IPS-20b (cell line): Measurements from ENCODE around the gene ZNHIT1.

ENCODE experiments used
- H3K27ac ChIP-seq: one replicate; pipeline ENCODE4 v1.5.1; 2013; ENCODE audit warnings: low read length
- H3K27me3 ChIP-seq: 2 replicates; pipeline ENCODE4 v1.6.1; 2013; ENCODE audit warnings: mild to moderate bottlenecking, low read length, inconsistent platforms; ENCODE audit not compliant: insufficient read depth
- H3K36me3 ChIP-seq: 2 replicates; pipeline ENCODE4 v1.6.1; 2013; ENCODE audit warnings: low read depth, mild to moderate bottlenecking, inconsistent platforms, low read length, moderate library complexity; ENCODE audit not compliant: insufficient read depth
- H3K4me1 ChIP-seq: 2 replicates; pipeline ENCODE4 v1.6.1; 2013; ENCODE audit warnings: mild to moderate bottlenecking, control low read depth, inconsistent platforms, low read length, moderate library complexity; ENCODE audit not compliant: insufficient read depth
- H3K4me3 ChIP-seq: 2 replicates; pipeline ENCODE4 v1.5.1; 2013; ENCODE audit warnings: mild to moderate bottlenecking, low read length, inconsistent platforms
- H3K9ac ChIP-seq: 2 replicates; pipeline ENCODE4 v1.6.1; 2013; ENCODE audit warnings: low read depth, mild to moderate bottlenecking, inconsistent platforms, low read length, moderate library complexity
- H3K9me3 ChIP-seq: 2 replicates; pipeline ENCODE4 v1.6.1; 2013; ENCODE audit warnings: mild to moderate bottlenecking, low read depth, low read length, inconsistent platforms; ENCODE audit not compliant: insufficient read depth

Gene ZNHIT1

GRCh38 chr7:101217388-101218235, at the start of gene ZNHIT1, which contains the start of gene PLOD3:
Gene ZNHIT1 (plus strand): TSS chr7:101218165. CDS start chr7:101218196, 31 bp downstream.
Gene PLOD3 (minus strand): TSS chr7:101217581. CDS start chr7:101217274, 307 bp downstream.
- peak within 1 kb of the TSS; percentile 63 for H3K27ac ChIP-seq
- H3K4me1 ChIP-seq, result no peaks in the 10 kb centered on the region; the same call in 1 of the 2 replicates
- no peaks in the 10 kb centered on the region for H3K36me3 ChIP-seq
- H3K4me3 ChIP-seq, result peak within 1 kb of the TSS; percentile 90
- peak within 1 kb of the TSS; percentile 79 for H3K9ac ChIP-seq
- peaks cover 5% of the 10 kb centered on the region; the same call in 1 of the 2 replicates for H3K27me3 ChIP-seq
- no peaks in the 10 kb centered on the region for H3K9me3 ChIP-seq

- Histone ChIP-seq H3K27ac (no peak overlapping the region), H3K4me1 (peaks cover 31% of the 10 kb centered on the region), H3K27me3 (peaks cover 99% of the 10 kb centered on the region), H3K4me3 (peak overlapping the region; percentile 75; the same call in 1 of the 2 replicates), H3K9me3 (no peaks in the 10 kb centered on the region), H3K9ac (no peak overlapping the region), H3K36me3 (no peaks in the 10 kb centered on the region)
Observed at GRCh38 chr7:101168412-101169049, 49.4 kb upstream of the ZNHIT1 start.

- H3K4me1 ChIP-seq, result peaks cover 31% of the 10 kb centered on the region
- peak overlapping the region; percentile 75 for H3K4me3 ChIP-seq
- H3K9ac ChIP-seq, result no peak overlapping the region
- H3K9me3 ChIP-seq, result no peaks in the 10 kb centered on the region
- no peaks in the 10 kb centered on the region for H3K36me3 ChIP-seq
- no peak overlapping the region for H3K27ac ChIP-seq
- H3K27me3 ChIP-seq, result peaks cover 99% of the 10 kb centered on the region
Observed at GRCh38 chr7:101169110-101169837, 48.7 kb upstream of the ZNHIT1 start.

DNA sequence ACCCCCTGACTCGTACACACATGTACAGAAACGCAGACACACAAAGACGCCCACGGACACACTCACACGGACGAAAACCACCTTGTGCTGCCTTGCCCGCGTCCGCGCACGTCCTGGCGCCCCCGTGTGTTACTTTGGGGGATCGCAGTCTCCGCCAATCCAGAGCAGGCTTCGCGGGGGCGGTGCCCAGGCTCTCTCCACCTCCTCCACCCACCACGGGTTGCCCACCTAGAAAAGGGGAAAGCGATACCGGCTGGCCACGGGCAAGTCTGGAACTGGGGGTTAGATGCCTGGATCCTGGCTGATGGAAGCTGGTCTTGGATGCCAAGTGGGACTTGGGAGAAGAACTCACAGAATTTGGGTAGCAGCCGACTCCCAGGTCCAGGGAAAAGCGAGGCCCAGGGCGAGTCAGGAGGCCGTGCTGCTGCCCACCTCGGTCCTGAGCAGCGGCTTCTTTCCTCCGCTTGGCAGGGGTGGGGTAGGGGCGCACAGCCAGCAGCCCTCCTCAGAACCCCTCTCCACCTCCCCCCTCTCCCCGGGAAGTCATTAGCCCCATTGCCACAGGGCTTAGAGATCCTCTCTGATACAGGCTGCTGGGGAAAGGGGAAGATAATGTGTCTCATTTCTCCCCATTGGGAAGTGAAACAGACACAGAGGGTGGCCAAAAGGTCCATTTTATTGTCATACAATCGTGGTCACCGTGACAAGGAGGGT, 48.0 kb upstream of the ZNHIT1 start:
- Histone ChIP-seq H3K36me3 (no peaks in the 10 kb centered on the region), H3K4me3 (peak overlapping the region; percentile 75)

DNA sequence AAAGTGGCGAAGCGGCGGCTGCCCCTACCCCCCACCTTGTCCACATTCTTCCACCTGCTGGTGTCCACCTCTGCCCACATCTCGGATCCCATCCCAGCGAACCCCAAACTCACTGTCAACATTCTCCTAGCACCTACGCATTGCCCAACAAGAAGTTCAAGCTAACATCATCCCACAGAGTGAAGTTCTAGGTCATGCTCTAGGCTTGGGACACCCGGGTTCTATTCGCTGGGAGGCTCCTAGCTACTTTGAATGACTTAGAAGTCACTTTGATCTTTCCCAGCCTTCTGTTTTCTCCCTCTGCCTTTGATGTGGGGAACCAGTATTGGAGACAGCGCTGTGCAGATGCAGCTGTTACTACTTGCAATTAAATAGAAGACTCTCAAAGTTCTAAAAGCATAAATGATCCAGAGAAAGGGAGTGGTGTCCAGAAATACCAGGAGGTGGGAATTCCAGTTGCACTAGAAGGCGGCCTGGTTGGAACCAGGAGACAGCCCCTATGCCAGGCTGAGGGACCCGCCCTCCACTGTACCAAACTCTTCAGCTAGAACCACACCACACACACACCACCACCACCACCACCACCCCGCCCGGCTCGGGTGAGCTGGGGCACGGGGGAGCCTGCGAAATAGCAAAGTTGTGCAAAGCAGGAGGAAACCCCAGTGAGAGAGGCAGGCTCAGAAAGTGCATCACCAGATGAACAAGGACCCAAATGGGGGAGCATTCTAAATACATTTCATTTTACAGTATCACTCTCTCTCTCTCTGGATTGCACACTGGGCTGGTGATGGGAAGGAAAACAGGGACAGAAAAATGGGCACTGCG, 47.1 kb upstream of the ZNHIT1 start:
- H3K27ac ChIP-seq, result no peak overlapping the region

More for the DNA sequence above, 48.0 kb upstream of the ZNHIT1 start:
- Histone ChIP-seq H3K4me1 (peaks cover 30% of the 10 kb centered on the region), H3K9ac (no peak overlapping the region), H3K27ac (no peak overlapping the region), H3K9me3 (no peaks in the 10 kb centered on the region), H3K27me3 (peaks cover 99% of the 10 kb centered on the region)

GRCh38 chr7:101171442-101171837, 46.5 kb upstream of the ZNHIT1 start:
- no peaks in the 10 kb centered on the region for H3K9me3 ChIP-seq
- peaks cover 100% of the 10 kb centered on the region for H3K27me3 ChIP-seq
- no peak overlapping the region for H3K9ac ChIP-seq
- H3K27ac ChIP-seq, result no peak overlapping the region
- peak overlapping the region; percentile 55; the same call in 1 of the 2 replicates for H3K4me3 ChIP-seq
- H3K36me3 ChIP-seq, result no peaks in the 10 kb centered on the region
- peaks cover 29% of the 10 kb centered on the region for H3K4me1 ChIP-seq

More for the DNA sequence above, 47.1 kb upstream of the ZNHIT1 start:
- peak overlapping the region; percentile 75; the same call in 1 of the 2 replicates for H3K4me3 ChIP-seq
- no peak overlapping the region for H3K9ac ChIP-seq
- H3K9me3 ChIP-seq, result no peaks in the 10 kb centered on the region
- no peaks in the 10 kb centered on the region for H3K36me3 ChIP-seq
- peaks cover 100% of the 10 kb centered on the region for H3K27me3 ChIP-seq
- peaks cover 29% of the 10 kb centered on the region for H3K4me1 ChIP-seq

GRCh38 chr7:101172005-101172853, 45.7 kb upstream of the ZNHIT1 start:
- Histone ChIP-seq H3K9ac (no peak overlapping the region), H3K4me1 (peaks cover 29% of the 10 kb centered on the region), H3K27ac (no peak overlapping the region), H3K9me3 (no peaks in the 10 kb centered on the region), H3K36me3 (no peaks in the 10 kb centered on the region), H3K4me3 (peak overlapping the region; percentile 55; the same call in 1 of the 2 replicates), H3K27me3 (peaks cover 100% of the 10 kb centered on the region)

- Histone ChIP-seq H3K4me1 (peaks cover 23% of the 10 kb centered on the region), H3K9ac (no peak overlapping the region), H3K9me3 (no peaks in the 10 kb centered on the region), H3K27me3 (peaks cover 100% of the 10 kb centered on the region), H3K27ac (no peak overlapping the region), H3K36me3 (no peaks in the 10 kb centered on the region), H3K4me3 (peak overlapping the region; percentile 55; the same call in 1 of the 2 replicates)
Observed at GRCh38 chr7:101172854-101173751, 44.9 kb upstream of the ZNHIT1 start.

- peak overlapping the region; percentile 55; the same call in 1 of the 2 replicates for H3K4me3 ChIP-seq
- H3K36me3 ChIP-seq, result no peaks in the 10 kb centered on the region
- no peak overlapping the region for H3K27ac ChIP-seq
- H3K27me3 ChIP-seq, result peaks cover 100% of the 10 kb centered on the region
- H3K9me3 ChIP-seq, result no peaks in the 10 kb centered on the region
- H3K9ac ChIP-seq, result no peak overlapping the region
- peaks cover 16% of the 10 kb centered on the region; the same call in 1 of the 2 replicates for H3K4me1 ChIP-seq
Observed at GRCh38 chr7:101173752-101174244, 44.2 kb upstream of the ZNHIT1 start.
